ENCODE data around the gene C1QBP. TPM values are rescaled to one million over a fixed set of nuclear protein-coding genes. Genes with fewer than 3 reads are reported as not detected.

C1QBP gene
- total RNA-seq, 1 experiment from 2014 or later, result 128 TPM

GRCh38 chr17:5422505-5422904, 16.4 kb downstream of the C1QBP start:
- Mint-ChIP-seq H3K4me1 (ENCODE audit: low read depth, unreplicated experiment) (peaks cover 12% of the 10 kb centered on the region), H3K27me3 (ENCODE audit: unreplicated experiment) (no peaks in the 10 kb centered on the region), H3K9me3 (ENCODE audit: low read depth, unreplicated experiment) (no peaks in the 10 kb centered on the region), H3K27ac (ENCODE audit: unreplicated experiment) (no peak overlapping the region), H3K36me3 (ENCODE audit: insufficient read depth, unreplicated experiment) (peaks cover 46% of the 10 kb centered on the region), H3K4me3 (ENCODE audit: low read depth, unreplicated experiment) (no peak overlapping the region)
- intact Hi-C loops (cut with micrococcal nuclease; ENCODE audit: unreplicated experiment), result no loop called here
- TF ChIP-seq, protein P1, sequence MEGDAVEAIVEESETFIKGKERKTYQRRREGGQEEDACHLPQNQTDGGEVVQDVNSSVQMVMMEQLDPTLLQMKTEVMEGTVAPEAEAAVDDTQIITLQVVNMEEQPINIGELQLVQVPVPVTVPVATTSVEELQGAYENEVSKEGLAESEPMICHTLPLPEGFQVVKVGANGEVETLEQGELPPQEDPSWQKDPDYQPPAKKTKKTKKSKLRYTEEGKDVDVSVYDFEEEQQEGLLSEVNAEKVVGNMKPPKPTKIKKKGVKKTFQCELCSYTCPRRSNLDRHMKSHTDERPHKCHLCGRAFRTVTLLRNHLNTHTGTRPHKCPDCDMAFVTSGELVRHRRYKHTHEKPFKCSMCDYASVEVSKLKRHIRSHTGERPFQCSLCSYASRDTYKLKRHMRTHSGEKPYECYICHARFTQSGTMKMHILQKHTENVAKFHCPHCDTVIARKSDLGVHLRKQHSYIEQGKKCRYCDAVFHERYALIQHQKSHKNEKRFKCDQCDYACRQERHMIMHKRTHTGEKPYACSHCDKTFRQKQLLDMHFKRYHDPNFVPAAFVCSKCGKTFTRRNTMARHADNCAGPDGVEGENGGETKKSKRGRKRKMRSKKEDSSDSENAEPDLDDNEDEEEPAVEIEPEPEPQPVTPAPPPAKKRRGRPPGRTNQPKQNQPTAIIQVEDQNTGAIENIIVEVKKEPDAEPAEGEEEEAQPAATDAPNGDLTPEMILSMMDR (IDR thresholded peaks at IDR 0.05; ENCODE audit: unreplicated experiment), result no peak
- no peak for DNase-seq
- CTCF ChIA-PET, result interaction anchor here (1.9 kb wide), 1 partner anchor 17 kb away, joined by 10 read pairs; the partner anchor contains the start of gene C1QBP
- BruUV-seq (replicated peaks), result no TSS peak

- intact Hi-C loops (cut with micrococcal nuclease; ENCODE audit: unreplicated experiment), result no loop called here
- CTCF ChIA-PET, result interaction anchor here (0.6 kb wide), 1 partner anchor 1403 kb away, joined by 10 read pairs; no protein-coding TSS in a partner anchor
- Mint-ChIP-seq H3K27ac (ENCODE audit: unreplicated experiment) (peak within 1 kb of the TSS; percentile 83), H3K36me3 (ENCODE audit: insufficient read depth, unreplicated experiment) (peaks cover 62% of the 10 kb centered on the region), H3K9me3 (ENCODE audit: low read depth, unreplicated experiment) (no peaks in the 10 kb centered on the region), H3K4me1 (ENCODE audit: low read depth, unreplicated experiment) (peaks cover 12% of the 10 kb centered on the region), H3K27me3 (ENCODE audit: unreplicated experiment) (no peaks in the 10 kb centered on the region), H3K4me3 (ENCODE audit: low read depth, unreplicated experiment) (peak within 1 kb of the TSS; percentile 84)
- TF ChIP-seq, protein P1 (IDR thresholded peaks at IDR 0.05; ENCODE audit: unreplicated experiment), result no peak
- no TSS peak for BruUV-seq (replicated peaks)
- DNase-seq, result peak; percentile 81
These were observed 18.8 kb downstream of the C1QBP start, which contains the start of gene RPAIN for GRCh38 chr17:5419959-5420653. RPAIN (plus strand) TSS chr17:5420182; CDS start chr17:5420211, 29 bp downstream.

- H3K4me3 Mint-ChIP-seq (ENCODE audit: low read depth, unreplicated experiment), result peak within 1 kb of the TSS; percentile 84
- peak within 1 kb of the TSS; percentile 83 for H3K27ac Mint-ChIP-seq (ENCODE audit: unreplicated experiment)
- TF ChIP-seq, protein P1 (IDR thresholded peaks at IDR 0.05; ENCODE audit: unreplicated experiment), result no peak
- DNase-seq, result peak; percentile 94
- peaks cover 12% of the 10 kb centered on the region for H3K4me1 Mint-ChIP-seq (ENCODE audit: low read depth, unreplicated experiment)
- no TSS peak for BruUV-seq (replicated peaks)
- CTCF ChIA-PET, result interaction anchor here (0.9 kb wide), 1 partner anchor 20 kb away, joined by 5 read pairs; the partner anchor contains the start of gene C1QBP
- peaks cover 62% of the 10 kb centered on the region for H3K36me3 Mint-ChIP-seq (ENCODE audit: insufficient read depth, unreplicated experiment)
- no peaks in the 10 kb centered on the region for H3K9me3 Mint-ChIP-seq (ENCODE audit: low read depth, unreplicated experiment)
- no peaks in the 10 kb centered on the region for H3K27me3 Mint-ChIP-seq (ENCODE audit: unreplicated experiment)
- intact Hi-C loops (cut with micrococcal nuclease; ENCODE audit: unreplicated experiment), result no loop called here
These were observed 19.5 kb downstream of the C1QBP start, which contains the start of gene NUP88 for GRCh38 chr17:5419356-5419958. NUP88 (minus strand) TSS chr17:5419662; CDS start chr17:5419650, 12 bp downstream.

DNA sequence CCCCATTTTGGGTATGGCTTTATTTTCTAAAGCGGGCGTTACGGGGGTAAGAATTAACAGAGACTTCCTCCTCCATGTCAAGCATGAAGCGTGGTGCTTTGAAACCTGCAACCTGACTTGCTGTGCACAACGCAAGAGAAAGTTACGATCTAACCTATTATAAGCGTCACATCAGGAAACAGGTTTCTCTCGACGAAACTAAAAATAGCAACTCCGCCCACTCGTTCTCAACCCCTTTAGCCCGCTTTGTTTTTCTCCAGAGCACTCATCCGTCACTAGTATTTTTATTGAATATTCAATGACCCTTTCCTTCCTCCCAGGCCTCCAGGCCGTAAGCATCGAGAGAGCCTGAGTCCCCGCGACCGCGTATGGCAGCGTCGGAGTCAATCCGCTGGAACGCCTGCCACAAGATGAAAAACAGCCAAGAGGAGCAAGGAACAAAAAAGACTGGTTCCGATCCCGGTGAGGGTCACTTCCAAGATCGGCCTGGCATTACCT, 20.0 kb downstream of the C1QBP start:
- Mint-ChIP-seq H3K4me3 (ENCODE audit: low read depth, unreplicated experiment) (peak overlapping the region; percentile 84), H3K9me3 (ENCODE audit: low read depth, unreplicated experiment) (no peaks in the 10 kb centered on the region), H3K27me3 (ENCODE audit: unreplicated experiment) (no peaks in the 10 kb centered on the region), H3K27ac (ENCODE audit: unreplicated experiment) (peak overlapping the region; percentile 83), H3K4me1 (ENCODE audit: low read depth, unreplicated experiment) (peaks cover 12% of the 10 kb centered on the region), H3K36me3 (ENCODE audit: insufficient read depth, unreplicated experiment) (peaks cover 62% of the 10 kb centered on the region)
- CTCF ChIA-PET, result interaction anchor here (0.9 kb wide), 1 partner anchor 20 kb away, joined by 5 read pairs; the partner anchor contains the start of gene C1QBP
- peak; percentile 24 for DNase-seq
- TF ChIP-seq, protein P1 (IDR thresholded peaks at IDR 0.05; ENCODE audit: unreplicated experiment), result no peak
- TSS peak; percentile 80 for BruUV-seq (replicated peaks)
- intact Hi-C loops (cut with micrococcal nuclease; ENCODE audit: unreplicated experiment), result no loop called here
